HEK293 (cell line): Measurements from ENCODE around the gene MPZL2.

Experiments used
- CTCF ChIA-PET: fragments of 350-600 bp; formaldehyde crosslinking; extraction: SDS; loops from one replicate; lab custom pipeline; 2021; ENCODE audit warnings: antibody characterized with exemption; lab: Yijun Ruan, JAX
- POLR2A ChIA-PET: fragments of 300-600 bp; formaldehyde crosslinking; extraction: SDS; loops from one replicate; lab custom pipeline; 2020; ENCODE audit warnings: antibody characterized with exemption, inconsistent platforms; lab: Yijun Ruan, JAX
- H3K27ac ChIP-seq: fragments of 200-500 bp; sonication (Bioruptor generic); 2 replicates; pipeline ENCODE4 v1.5.1; 2014; ENCODE audit warnings: low read depth, low read length, control low read depth, inconsistent platforms; ENCODE audit errors: extremely low read depth
- H3K36me3 ChIP-seq, 2 experiments: fragments of 200-500 bp in 1 of 2; sonication (Bioruptor generic) in 1 of 2; 1 replicate in 1 of 2; 2 replicates in 1 of 2; pipeline ENCODE4 v1.5.1; 2014 to 2017; ENCODE audit warnings: inconsistent platforms in 2 of 2, low read length in 2 of 2; ENCODE audit not compliant: control insufficient read depth in 2 of 2, insufficient read depth in 1 of 2
- H3K4me1 ChIP-seq: fragments of 200-500 bp; sonication (Bioruptor generic); 2 replicates; pipeline ENCODE4 v1.5.1; 2014; ENCODE audit warnings: mild to moderate bottlenecking, low read length, inconsistent platforms; ENCODE audit not compliant: control insufficient read depth, insufficient read depth
- H3K4me3 ChIP-seq: 2 replicates; pipeline ENCODE4 v1.5.1; 2011; ENCODE audit warnings: low read depth, mild to moderate bottlenecking, control low read depth, low read length, moderate library complexity
- H3K9me3 ChIP-seq: fragments of 200-500 bp; sonication (Bioruptor generic); 2 replicates; pipeline ENCODE4 v1.5.1; 2014; ENCODE audit warnings: low read depth, low read length, inconsistent platforms; ENCODE audit not compliant: control insufficient read depth, insufficient read depth
- KLF9 ChIP-seq: fragments of 450-650 bp; formaldehyde crosslinking; IDR thresholded peaks from 2 replicates; pipeline ENCODE4 v1.5.1; 2016; ENCODE audit warnings: missing biosample characterization, missing genetic modification characterization, low read depth
- RBAK ChIP-seq: fragments of 450-650 bp; formaldehyde crosslinking; IDR thresholded peaks from 2 replicates; pipeline ENCODE4 v1.5.1; 2016; ENCODE audit warnings: missing biosample characterization, missing genetic modification characterization
- ZFP41 ChIP-seq: fragments of 450-650 bp; formaldehyde crosslinking; IDR thresholded peaks from 2 replicates; pipeline ENCODE4 v1.5.1; 2016; ENCODE audit warnings: missing biosample characterization, missing genetic modification characterization, borderline replicate concordance
- ZIC2 ChIP-seq: fragments of 450-650 bp; formaldehyde crosslinking; IDR thresholded peaks from 2 replicates; pipeline ENCODE4 v1.5.1; 2016; ENCODE audit warnings: missing biosample characterization, missing genetic modification characterization
- ZNF133 ChIP-seq: fragments of 450-650 bp; formaldehyde crosslinking; IDR thresholded peaks from 2 replicates; pipeline ENCODE4 v1.5.1; 2016; ENCODE audit warnings: missing biosample characterization, missing genetic modification characterization
- ZNF223 ChIP-seq: fragments of 450-650 bp; formaldehyde crosslinking; IDR thresholded peaks from 2 replicates; pipeline ENCODE4 v1.5.1; 2016; ENCODE audit warnings: missing biosample characterization, missing genetic modification characterization
- ZNF248 ChIP-seq: fragments of 450-650 bp; formaldehyde crosslinking; IDR thresholded peaks from 2 replicates; pipeline ENCODE4 v1.5.1; 2017; ENCODE audit warnings: missing biosample characterization, missing genetic modification characterization
- ZNF266 ChIP-seq: fragments of 450-650 bp; formaldehyde crosslinking; IDR thresholded peaks from 2 replicates; pipeline ENCODE4 v1.5.1; 2016; ENCODE audit warnings: missing biosample characterization, missing genetic modification characterization, low read depth
- ZNF335 ChIP-seq: fragments of 450-650 bp; formaldehyde crosslinking; conservative IDR thresholded peaks from 2 replicates; pipeline ENCODE4 v1.5.1; 2016; ENCODE audit warnings: missing biosample characterization, missing genetic modification characterization
- ZNF391 ChIP-seq: fragments of 450-650 bp; formaldehyde crosslinking; IDR thresholded peaks from 2 replicates; pipeline ENCODE4 v1.5.1; 2016; ENCODE audit warnings: low read depth, missing biosample characterization, missing genetic modification characterization, borderline replicate concordance
- ZNF394 ChIP-seq: fragments of 450-650 bp; formaldehyde crosslinking; IDR thresholded peaks from 2 replicates; pipeline ENCODE4 v1.5.1; 2016; ENCODE audit warnings: missing biosample characterization, missing genetic modification characterization, mild to moderate bottlenecking, moderate library complexity, borderline replicate concordance
- ZNF473 ChIP-seq: fragments of 450-650 bp; formaldehyde crosslinking; IDR thresholded peaks from 2 replicates; pipeline ENCODE4 v1.5.1; 2017; ENCODE audit warnings: missing biosample characterization, missing genetic modification characterization
- ZNF514 ChIP-seq: fragments of 450-650 bp; formaldehyde crosslinking; IDR thresholded peaks from 2 replicates; pipeline ENCODE4 v1.5.1; 2016; ENCODE audit warnings: missing biosample characterization, missing genetic modification characterization
- ZNF529 ChIP-seq: fragments of 450-650 bp; formaldehyde crosslinking; IDR thresholded peaks from 2 replicates; pipeline ENCODE4 v1.5.1; 2017; ENCODE audit warnings: missing genetic modification characterization, missing biosample characterization; ENCODE audit not compliant: insufficient replicate concordance
- ZNF561 ChIP-seq: fragments of 450-650 bp; IDR thresholded peaks from 2 replicates; pipeline ENCODE4 v1.5.1; 2018; ENCODE audit warnings: missing biosample characterization, missing genetic modification characterization, borderline replicate concordance
- ZNF660 ChIP-seq: fragments of 450-650 bp; IDR thresholded peaks from 2 replicates; pipeline ENCODE4 v1.5.1; 2018; ENCODE audit warnings: missing biosample characterization, mild to moderate bottlenecking, missing genetic modification characterization
- ZNF677 ChIP-seq: fragments of 450-650 bp; IDR thresholded peaks from 2 replicates; pipeline ENCODE4 v1.5.0; 2018; ENCODE audit warnings: missing biosample characterization, mild to moderate bottlenecking, missing genetic modification characterization, moderate library complexity
- ZNF701 ChIP-seq: fragments of 450-650 bp; formaldehyde crosslinking; IDR thresholded peaks from 2 replicates; pipeline ENCODE4 v1.5.1; 2016; ENCODE audit warnings: missing biosample characterization, missing genetic modification characterization
- ZNF707 ChIP-seq: fragments of 450-650 bp; formaldehyde crosslinking; IDR thresholded peaks from 2 replicates; pipeline ENCODE4 v1.5.1; 2016; ENCODE audit warnings: missing biosample characterization, missing genetic modification characterization
- TF ChIP-seq, protein P1 (sequence below): fragments of 450-650 bp; formaldehyde crosslinking; IDR thresholded peaks from 2 replicates; pipeline ENCODE4 v1.5.1; 2016; ENCODE audit warnings: missing biosample characterization, missing genetic modification characterization
- TF ChIP-seq, protein P2 (sequence below): fragments of 450-650 bp; formaldehyde crosslinking; IDR thresholded peaks from 2 replicates; pipeline ENCODE4 v1.5.0; 2017; ENCODE audit warnings: missing biosample characterization, missing genetic modification characterization, borderline replicate concordance
- TF ChIP-seq, protein P3 (sequence below): fragments of 450-650 bp; formaldehyde crosslinking; IDR thresholded peaks from 2 replicates; pipeline ENCODE4 v1.5.1; 2016; ENCODE audit warnings: missing biosample characterization, missing genetic modification characterization
- TF ChIP-seq, protein P4 (sequence below): fragments of 450-650 bp; formaldehyde crosslinking; IDR thresholded peaks from 2 replicates; pipeline ENCODE4 v1.5.1; 2016; ENCODE audit warnings: missing biosample characterization, missing genetic modification characterization

The MPZL2 gene

DNA sequence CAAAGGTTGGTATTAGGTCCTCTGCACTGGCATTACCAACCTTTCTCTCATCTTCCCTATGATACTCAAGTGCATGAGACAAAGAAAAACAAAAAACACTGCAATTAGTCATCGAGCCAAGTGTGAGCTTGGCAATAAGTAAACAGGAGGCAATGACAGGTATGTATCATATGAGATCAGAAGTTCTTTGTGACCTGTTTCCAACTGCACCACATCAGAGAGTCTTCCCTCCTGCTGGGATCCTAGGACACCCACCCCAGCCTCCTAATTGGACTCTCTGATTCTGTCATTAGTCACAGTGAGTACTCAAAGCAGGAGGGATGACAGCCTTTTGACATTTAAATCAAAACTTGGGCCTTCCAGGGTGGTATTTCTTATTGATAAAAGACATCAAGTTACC is 31.4 kb downstream of the MPZL2 start:
- no peaks in the 10 kb centered on the region for H3K36me3 ChIP-seq
- no peak overlapping the region for H3K4me3 ChIP-seq
- H3K9me3 ChIP-seq: no peaks in the 10 kb centered on the region
- no peak for TF ChIP-seq ZNF677 (tag by site-specific recombination)
- TF ChIP-seq ZNF701 (tag by site-specific recombination): no peak
- TF ChIP-seq, protein P1, sequence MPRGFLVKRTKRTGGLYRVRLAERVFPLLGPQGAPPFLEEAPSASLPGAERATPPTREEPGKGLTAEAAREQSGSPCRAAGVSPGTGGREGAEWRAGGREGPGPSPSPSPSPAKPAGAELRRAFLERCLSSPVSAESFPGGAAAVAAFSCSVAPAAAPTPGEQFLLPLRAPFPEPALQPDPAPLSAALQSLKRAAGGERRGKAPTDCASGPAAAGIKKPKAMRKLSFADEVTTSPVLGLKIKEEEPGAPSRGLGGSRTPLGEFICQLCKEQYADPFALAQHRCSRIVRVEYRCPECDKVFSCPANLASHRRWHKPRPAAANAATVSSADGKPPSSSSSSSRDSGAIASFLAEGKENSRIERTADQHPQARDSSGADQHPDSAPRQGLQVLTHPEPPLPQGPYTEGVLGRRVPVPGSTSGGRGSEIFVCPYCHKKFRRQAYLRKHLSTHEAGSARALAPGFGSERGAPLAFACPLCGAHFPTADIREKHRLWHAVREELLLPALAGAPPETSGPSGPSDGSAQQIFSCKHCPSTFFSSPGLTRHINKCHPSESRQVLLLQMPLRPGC (tag by site-specific recombination): no peak
- TF ChIP-seq ZIC2 (tag by site-specific recombination): 0 out of 2 replicates have a peak, but pooled peaks have one; percentile 9
- TF ChIP-seq, all 188 proteins: peak for 1
- POLR2A ChIA-PET: no interaction called here
- CTCF ChIA-PET: interaction anchor here (1.0 kb wide), 1 partner anchor 18 kb away, joined by 3 read pairs; no protein-coding TSS in a partner anchor
- H3K27ac ChIP-seq: no peak overlapping the region
- H3K4me1 ChIP-seq: no peaks in the 10 kb centered on the region

DNA sequence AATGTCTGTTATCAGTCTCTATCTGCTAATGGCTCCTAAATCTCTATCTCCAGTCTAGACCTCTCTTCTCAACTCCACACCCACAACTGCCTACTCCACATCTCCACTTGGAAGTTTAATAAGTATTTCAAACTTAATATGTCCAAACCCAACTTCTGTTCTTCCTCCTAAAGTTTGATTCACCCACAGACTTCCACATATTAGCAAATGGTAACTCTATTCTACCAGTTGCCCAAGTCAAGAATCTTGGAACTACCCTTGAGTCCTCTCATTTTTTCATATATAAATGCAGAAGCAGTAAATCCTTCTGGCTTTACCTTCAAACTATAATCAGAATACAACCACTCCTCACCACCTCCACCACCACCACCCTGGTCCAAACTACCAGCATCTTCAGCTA is 32.6 kb downstream of the MPZL2 start:
- no peak for TF ChIP-seq RBAK (tag by site-specific recombination)
- TF ChIP-seq ZNF529 (tag by site-specific recombination): no peak
- no peak for TF ChIP-seq ZNF514
- TF ChIP-seq ZNF394 (tag by site-specific recombination): no peak
- no peak for TF ChIP-seq ZNF133
- TF ChIP-seq, all 188 proteins: peak for 0
- CTCF ChIA-PET: no interaction called here
- no peaks in the 10 kb centered on the region for H3K4me1 ChIP-seq
- POLR2A ChIA-PET: no interaction called here
- no peak overlapping the region for H3K4me3 ChIP-seq
- H3K27ac ChIP-seq: no peak overlapping the region
- no peaks in the 10 kb centered on the region for H3K36me3 ChIP-seq
- H3K9me3 ChIP-seq: no peaks in the 10 kb centered on the region

DNA sequence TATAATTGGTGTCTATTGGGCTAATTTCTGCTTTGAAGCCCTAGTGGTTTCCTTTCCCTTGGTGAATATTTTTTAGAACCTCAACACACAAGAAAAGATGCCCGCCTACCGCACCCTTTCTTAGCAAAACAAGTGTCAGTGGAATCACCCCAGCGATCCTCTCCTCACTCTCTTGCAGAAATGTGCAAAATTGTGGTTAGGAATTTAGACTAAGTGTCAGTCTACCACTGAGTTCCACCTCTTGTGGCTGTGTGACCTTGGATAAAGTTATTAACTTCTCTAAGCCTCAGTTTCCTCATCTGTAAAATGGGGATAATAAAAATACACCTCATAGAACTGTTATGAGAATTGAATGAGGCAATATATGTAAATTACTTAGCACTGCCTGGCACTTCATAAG is 34.0 kb downstream of the MPZL2 start:
- H3K27ac ChIP-seq: no peak overlapping the region
- no peaks in the 10 kb centered on the region for H3K9me3 ChIP-seq
- POLR2A ChIA-PET: no interaction called here
- no peak overlapping the region for H3K4me3 ChIP-seq
- CTCF ChIA-PET: no interaction called here
- no peaks in the 10 kb centered on the region for H3K36me3 ChIP-seq
- no peaks in the 10 kb centered on the region for H3K4me1 ChIP-seq
- TF ChIP-seq ZNF473 (tag by site-specific recombination): no peak
- TF ChIP-seq ZNF660 (tag by site-specific recombination): no peak
- no peak for TF ChIP-seq ZNF707 (tag by site-specific recombination)
- no peak for TF ChIP-seq ZNF561 (tag by site-specific recombination)
- TF ChIP-seq KLF9 (tag by site-specific recombination): no peak
- TF ChIP-seq, protein P2, sequence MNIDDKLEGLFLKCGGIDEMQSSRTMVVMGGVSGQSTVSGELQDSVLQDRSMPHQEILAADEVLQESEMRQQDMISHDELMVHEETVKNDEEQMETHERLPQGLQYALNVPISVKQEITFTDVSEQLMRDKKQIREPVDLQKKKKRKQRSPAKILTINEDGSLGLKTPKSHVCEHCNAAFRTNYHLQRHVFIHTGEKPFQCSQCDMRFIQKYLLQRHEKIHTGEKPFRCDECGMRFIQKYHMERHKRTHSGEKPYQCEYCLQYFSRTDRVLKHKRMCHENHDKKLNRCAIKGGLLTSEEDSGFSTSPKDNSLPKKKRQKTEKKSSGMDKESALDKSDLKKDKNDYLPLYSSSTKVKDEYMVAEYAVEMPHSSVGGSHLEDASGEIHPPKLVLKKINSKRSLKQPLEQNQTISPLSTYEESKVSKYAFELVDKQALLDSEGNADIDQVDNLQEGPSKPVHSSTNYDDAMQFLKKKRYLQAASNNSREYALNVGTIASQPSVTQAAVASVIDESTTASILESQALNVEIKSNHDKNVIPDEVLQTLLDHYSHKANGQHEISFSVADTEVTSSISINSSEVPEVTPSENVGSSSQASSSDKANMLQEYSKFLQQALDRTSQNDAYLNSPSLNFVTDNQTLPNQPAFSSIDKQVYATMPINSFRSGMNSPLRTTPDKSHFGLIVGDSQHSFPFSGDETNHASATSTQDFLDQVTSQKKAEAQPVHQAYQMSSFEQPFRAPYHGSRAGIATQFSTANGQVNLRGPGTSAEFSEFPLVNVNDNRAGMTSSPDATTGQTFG: no peak
- no peak for TF ChIP-seq ZNF266 (tag by site-specific recombination)
- TF ChIP-seq, protein P3, sequence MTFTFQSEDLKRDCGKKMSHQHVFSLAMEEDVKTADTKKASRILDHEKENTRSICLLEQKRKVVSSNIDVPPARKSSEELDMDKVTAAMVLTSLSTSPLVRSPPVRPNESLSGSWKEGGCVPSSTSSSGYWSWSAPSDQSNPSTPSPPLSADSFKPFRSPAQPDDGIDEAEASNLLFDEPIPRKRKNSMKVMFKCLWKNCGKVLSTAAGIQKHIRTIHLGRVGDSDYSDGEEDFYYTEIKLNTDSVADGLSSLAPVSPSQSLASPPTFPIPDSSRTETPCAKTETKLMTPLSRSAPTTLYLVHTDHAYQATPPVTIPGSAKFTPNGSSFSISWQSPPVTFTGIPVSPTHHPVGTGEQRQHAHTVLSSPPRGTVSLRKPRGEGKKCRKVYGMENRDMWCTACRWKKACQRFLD (tag by site-specific recombination): no peak
- no peak for TF ChIP-seq ZNF335 (tag by site-specific recombination)
- no peak for TF ChIP-seq ZNF248
- TF ChIP-seq, protein P4, sequence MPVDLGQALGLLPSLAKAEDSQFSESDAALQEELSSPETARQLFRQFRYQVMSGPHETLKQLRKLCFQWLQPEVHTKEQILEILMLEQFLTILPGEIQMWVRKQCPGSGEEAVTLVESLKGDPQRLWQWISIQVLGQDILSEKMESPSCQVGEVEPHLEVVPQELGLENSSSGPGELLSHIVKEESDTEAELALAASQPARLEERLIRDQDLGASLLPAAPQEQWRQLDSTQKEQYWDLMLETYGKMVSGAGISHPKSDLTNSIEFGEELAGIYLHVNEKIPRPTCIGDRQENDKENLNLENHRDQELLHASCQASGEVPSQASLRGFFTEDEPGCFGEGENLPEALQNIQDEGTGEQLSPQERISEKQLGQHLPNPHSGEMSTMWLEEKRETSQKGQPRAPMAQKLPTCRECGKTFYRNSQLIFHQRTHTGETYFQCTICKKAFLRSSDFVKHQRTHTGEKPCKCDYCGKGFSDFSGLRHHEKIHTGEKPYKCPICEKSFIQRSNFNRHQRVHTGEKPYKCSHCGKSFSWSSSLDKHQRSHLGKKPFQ (tag by site-specific recombination): no peak
- no peak for TF ChIP-seq ZNF391 (tag by site-specific recombination)
- no peak for TF ChIP-seq ZNF223 (tag by site-specific recombination)
- no peak for TF ChIP-seq ZFP41 (tag by site-specific recombination)
- TF ChIP-seq, all 188 proteins: peak for 0
